Measurements from ENCODE around the gene TCEA2.
A peak's percentile ranks its signal among the peaks of the same experiment; 100 is the strongest.

TCEA2 gene

DNA sequence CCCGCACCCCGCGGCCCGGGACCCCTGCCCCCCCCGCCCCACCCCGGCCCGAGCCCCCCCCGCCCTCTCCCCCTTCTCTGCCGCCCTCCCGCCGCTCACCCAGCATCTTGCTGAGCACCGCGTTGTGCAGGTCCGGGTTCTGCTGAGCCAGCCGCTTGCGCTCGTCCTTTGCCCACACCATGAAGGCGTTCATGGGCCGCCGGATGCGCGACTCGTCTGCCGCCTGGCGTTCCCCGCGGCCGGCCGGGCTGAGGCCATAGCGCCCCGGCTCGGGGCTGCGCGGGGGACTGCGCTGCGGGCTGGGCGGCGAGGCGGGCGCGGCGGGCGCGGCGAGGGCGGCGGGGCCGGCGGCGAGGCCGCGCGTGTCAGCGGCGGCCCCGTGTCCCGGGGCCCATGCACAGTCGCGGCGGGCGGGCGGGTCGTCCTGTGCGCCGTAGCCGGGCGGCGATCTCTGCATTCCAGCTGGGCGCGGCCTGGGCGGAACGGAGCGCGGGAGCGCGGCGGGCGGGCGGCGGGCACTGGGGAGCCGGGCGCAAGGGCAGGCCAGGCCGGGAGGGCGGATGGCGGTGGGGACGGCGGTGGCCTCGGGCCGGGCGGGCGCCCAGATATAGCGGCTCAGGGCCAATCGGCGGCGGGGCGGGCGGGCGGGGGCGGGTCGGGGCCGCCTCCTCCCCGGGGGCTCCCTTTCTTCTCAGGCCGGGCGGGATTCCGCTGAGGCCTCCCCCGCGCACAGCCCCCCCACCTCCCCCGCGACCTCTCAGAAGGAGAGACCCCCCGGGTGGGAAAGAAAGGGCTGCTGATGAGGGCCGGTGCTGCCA lies 13.7 kb upstream of the TCEA2 start, which contains the start of gene SOX18:
Gene SOX18 (minus strand): TSS at position 580 of the 818 bp plus-strand sequence. CDS start 123 bp downstream, at position 457.
- DNase-seq (ENCODE audit: low read depth in 2 of 2), result no peak

DNA sequence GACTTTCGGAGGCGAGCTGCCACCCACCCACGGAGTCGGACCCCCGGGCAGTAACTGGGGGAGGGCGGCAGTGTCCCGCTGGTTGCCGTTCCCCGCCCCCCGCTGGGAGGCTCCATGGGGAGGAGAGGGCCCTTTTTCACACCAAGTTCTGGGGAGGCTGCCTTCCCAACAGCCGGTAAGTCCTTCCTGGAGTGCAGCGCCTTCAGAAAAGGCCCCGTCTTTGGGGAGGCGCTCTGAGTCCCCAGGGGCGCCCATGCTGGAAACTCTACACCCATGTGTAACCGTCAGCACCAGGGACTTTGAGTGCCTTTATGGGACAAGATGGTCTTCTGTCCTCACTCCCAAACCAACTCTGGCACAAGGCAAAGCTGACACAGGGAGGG lies 13.1 kb upstream of the TCEA2 start:
- no peak for DNase-seq (ENCODE audit: low read depth in 2 of 2)

DNA sequence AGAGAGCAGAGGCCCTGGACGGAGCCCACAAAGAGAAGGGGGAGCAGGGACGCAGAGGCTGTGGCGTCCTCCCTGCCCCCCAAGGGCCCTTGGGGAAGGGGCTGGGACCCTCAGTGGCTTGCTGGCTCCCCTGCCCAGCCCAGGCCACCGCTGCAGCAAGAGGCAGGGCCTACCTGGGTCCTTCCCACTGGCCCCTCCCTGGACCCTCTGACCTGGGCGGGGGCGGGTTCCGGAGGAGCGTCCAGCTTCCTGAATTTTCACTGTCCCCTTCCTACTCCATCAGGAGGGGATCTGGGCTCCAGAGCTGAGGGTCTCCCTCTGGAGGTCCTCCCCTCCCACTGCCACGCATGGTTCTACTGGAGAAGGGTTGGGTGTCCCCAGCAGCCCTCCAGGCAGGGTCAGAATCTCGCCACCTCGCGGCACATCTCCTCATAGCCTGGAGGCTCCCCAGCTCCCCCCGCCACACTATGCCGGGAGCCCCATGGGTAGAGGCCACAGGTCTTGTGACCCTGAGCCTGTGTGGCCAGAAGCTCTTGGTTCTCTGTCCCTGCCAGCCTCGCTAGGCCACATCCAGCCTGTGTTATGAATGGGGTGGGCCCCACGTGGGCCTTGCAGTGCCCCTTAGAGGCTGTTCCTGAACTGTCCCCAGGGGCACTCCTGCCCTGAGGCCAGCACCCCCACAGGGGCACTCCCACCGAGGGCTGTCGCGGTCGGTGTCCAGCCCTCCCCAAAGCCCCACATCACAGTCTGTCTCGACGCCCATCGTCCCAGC lies 12.6 kb upstream of the TCEA2 start:
- DNase-seq (ENCODE audit: low read depth in 2 of 2), result no peak

DNA sequence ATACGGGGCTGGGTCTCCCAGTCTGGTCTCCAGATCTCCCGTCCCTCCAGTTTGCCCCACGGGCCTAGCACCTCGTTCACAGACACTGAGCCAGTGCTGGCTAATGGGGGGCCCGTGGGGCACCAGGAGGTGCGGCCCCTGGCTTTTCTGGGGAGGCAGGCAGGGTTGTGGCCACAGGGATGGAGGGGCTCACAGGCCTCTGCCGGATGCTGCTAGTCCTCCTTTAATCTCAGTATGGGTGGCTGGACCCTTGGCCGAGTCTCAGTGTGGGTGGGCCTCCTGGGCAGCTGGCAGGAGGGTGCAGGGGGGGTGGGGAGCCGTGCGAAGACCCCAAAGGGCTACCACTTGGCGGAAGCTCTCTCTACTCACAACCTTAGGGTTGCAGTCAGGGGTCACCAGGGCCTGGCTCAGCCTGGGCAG lies 12.0 kb upstream of the TCEA2 start:
- DNase-seq (ENCODE audit: low read depth in 2 of 2), result no peak

DNA sequence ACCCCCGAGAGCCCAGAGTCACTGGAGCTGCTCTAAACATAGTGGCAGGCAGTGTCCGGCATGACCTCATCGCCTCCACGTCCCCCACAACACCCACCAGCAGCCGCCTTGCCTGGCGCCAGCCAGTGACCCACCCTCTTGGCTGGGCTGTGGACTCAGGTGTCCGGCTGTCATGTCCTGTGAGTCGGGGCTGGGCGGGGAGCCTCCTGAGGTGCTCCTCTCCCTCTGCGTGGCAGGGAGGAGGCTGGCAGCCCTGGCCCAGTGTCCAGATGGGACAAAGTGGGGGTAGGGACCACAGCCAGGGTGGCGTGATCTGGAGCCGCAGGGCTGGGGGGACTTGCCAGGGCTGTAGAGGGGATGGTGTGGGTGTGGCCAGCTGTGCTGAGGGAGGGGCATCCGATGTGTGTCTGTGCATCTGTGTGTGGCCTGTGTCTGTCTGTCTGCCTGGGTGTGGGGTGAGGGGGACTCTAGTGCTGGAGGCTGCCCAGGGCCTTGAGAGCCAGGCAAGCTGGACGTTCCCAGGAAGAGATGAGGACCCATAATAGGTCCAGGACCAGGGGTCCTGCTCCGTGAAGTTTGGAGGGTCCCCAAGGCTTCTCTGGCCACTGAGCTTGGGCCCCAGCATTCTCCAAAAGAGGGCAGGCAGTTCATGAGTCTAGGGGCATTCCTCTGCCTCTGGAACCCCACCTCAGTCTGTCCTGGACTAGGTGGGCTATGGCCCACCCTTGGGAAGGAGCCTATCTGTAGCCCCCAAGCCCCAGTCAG lies 11.3 kb upstream of the TCEA2 start:
- DNase-seq (ENCODE audit: low read depth in 2 of 2), result no peak

DNA sequence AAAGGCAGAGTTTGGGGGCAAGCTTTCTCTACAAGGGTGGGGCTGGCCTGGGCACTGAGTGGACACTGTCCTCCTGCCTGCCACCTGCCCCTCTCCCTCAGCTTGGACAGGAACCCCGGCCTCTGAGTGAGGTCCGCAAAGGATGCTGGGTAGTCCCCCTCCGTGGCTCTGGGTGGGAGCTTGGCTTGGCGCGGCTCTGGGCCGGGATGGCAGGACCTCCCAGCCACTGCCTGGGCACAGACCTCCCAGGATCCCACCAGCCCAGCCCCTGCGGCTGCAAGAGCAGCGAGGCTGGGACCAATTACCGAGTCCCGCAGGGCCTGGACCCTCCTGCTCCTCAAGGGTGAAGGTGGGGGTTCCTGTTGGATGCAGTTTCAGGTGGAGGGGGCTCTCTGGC lies 10.7 kb upstream of the TCEA2 start:
- no peak for DNase-seq (ENCODE audit: low read depth in 2 of 2)

DNA sequence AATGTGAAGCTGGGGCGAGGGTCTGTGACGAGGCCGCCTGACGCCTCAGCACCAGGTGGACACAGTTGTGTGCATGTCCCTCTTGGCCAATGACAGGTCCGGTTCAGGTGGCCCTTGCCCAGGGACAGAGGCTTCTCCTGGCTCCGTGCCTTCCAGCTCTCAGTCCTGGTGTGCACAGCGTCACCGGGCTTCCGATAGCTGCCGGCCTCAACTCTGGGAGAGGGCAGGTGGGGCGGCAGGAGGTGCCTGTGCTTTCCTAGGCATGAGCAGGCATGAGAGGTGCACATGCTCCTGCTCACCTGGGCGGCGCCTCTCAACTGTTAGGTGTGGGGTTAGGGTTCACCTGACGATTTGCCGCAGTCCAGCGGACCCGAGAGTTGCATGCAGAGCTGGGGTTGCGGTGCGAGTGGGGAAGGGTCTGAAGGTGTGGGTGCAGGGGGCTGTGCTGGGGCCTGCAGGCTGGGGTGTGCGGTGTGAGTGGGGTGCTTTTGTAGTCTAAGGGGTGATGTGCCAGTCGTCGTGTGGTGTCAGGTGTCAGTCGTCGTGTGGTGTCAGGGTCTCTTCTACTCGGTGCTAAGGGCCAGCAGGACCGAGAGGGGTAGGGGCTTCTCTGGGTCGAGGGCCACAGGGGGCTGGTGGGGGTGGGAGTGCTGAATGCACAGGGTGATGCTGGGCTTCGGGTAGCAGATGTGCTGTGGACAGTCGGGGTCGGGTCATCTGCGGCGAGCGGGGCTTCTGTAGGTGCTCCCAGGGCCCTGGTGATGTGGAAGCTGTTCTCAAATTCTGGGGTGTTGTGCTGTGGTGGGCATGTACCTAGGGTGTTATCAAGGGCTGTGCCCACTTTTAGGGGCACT lies 9.8 kb upstream of the TCEA2 start:
- no peak for DNase-seq (ENCODE audit: low read depth in 2 of 2)

DNA sequence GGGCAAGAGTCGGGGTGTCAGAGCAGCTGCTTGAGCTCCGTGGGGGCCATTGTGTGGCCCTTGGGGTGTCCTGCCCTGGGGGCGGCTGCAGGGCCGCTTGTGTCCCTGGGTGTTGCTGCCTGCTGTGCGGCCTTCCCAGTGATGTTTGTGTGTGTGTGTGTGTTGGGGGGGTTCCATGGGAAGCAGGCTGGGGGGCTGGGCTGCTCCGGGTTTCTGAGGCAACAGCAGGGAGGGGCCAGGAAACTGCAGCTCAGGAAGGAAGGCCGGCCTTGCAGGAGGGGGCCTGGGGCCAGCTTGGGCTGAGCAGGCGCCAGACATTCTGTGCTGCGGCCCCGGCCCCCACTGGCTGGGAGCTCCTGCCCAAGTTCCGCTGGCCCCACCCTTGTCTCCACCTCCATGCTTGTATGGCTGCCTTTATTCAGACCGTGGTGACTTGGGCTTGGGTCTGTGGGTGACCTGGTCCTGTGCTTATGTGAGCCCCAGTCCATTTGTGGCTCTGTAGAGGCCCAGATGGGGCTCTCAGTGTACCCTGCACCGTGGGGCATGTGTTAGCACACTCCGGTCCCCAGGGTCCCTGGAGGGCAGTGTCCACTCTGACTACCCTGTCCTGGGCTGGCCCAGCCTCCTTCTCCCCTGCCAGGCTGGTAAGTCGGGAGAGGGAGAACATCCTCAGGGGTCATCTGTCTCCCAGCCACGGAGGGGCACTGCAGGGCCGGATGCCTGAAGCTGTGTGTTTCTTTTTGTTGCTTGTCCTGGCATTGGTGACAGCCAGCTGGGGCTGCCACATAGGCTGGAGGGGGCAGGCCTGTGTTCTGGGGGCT lies 8.9 kb upstream of the TCEA2 start:
- no peak for DNase-seq (ENCODE audit: low read depth in 2 of 2)

DNA sequence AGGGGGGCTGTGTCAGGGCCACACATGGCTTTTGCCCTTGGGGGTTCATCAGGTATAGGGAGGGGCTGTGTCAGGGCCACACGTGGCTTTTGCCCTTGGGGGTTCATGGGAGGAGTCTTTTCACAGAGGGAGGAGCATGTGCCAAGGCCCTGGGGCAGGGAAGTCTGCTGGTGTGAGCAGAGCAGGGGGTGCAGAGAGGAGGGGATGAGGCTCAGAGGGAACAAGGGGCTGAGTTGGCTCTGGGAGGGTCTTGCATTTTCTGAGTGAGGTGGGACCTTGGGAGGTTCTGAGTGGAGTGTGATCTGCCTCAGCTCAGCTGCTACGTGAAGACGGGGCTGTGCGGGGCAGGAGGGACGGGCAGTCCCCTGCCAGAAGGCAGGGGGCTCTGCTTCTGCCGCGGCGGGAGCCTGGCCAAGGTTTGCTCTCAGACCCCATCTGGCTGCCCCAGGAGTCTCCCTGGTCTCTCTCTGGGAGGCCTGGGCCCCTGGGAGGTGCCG lies 7.6 kb upstream of the TCEA2 start:
- no peak for DNase-seq (ENCODE audit: low read depth in 2 of 2)

DNA sequence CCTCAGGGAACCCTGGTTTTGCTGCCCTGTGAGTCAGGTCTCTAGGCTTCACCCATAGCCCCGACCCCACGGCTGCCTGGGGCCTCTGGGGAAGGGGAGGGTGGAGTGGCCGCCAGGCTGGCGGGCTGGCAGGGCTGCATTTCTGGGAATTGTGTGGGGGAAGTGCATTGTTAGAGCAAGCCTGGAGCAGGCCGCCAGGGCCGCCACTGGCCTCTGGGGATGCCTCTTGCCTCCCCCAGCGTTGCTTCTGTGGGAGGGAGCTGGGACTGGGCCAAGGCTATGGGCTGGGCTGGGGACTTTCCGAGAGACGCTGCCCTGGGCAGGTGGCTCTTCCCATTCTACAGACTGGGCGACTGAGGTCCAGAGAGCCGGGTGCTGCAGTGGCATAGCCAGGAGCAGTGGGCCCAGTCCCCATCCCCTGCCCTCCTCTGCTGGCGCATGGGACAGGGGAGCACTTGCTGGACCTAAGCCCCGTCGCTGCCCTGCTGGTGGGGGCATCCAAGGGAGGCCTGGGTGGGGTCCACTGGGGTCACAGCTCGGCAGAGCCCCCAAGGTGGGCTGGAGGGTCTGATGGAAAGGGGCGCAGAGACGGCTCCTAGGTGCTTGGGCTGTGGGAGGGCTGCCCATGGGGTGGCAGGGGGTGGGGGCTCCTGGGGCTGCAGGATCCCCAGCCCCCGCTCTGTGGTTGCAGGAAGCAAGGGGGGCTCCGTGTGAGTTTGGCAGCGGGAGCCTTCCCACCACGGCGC lies 6.9 kb upstream of the TCEA2 start:
- DNase-seq (ENCODE audit: low read depth in 2 of 2), result no peak

DNA sequence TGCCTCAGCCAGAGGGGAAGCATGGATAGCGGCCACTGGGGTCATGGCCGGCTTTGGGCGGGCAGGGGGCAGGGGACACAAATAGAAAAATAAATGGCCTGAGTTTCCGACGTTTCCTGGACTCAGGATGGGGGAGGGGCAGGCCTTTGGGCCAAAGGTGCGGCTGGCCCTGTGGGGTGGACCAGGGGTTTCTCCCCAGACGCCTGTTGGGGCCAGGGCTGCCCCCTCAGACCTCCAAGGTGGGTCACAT lies 6.4 kb upstream of the TCEA2 start:
- DNase-seq (ENCODE audit: low read depth in 2 of 2), result no peak

DNA sequence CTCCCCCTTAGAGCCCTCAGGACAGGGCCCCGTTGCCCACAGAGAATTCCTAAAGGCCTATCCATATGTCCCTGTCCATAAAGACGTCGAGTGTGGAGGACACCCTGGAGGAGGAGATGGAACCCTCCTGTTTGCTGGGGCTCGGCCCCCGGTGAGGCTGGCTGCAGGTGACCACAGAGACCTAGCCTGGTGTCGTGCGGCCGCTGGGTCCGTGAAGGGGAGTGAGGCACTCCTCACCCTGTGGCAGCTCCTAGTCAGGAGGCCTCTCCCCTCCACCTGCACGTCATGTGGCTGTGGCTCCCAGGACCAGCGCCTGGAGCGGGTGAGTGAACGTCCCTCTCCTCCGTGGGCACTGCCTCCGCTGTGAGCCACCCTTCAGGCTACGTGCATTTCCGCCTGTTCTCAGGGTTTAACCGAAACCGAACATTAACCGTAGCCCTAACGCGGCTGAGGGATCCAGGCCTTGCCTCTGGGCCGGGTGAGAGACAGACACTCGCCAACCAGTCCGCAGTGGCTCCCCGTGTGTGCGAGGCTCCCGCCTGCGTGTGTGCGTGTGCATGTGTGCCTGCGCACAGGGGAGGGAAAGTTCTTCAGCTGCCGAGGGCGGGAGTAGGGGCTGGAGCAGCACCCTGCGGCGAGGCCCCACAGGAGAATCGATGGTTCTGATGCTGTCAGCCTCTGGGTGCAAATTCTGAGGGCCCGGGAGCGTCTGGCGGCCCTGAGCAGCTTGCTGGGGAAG lies 5.9 kb upstream of the TCEA2 start:
- DNase-seq (ENCODE audit: low read depth in 2 of 2), result no peak

DNA sequence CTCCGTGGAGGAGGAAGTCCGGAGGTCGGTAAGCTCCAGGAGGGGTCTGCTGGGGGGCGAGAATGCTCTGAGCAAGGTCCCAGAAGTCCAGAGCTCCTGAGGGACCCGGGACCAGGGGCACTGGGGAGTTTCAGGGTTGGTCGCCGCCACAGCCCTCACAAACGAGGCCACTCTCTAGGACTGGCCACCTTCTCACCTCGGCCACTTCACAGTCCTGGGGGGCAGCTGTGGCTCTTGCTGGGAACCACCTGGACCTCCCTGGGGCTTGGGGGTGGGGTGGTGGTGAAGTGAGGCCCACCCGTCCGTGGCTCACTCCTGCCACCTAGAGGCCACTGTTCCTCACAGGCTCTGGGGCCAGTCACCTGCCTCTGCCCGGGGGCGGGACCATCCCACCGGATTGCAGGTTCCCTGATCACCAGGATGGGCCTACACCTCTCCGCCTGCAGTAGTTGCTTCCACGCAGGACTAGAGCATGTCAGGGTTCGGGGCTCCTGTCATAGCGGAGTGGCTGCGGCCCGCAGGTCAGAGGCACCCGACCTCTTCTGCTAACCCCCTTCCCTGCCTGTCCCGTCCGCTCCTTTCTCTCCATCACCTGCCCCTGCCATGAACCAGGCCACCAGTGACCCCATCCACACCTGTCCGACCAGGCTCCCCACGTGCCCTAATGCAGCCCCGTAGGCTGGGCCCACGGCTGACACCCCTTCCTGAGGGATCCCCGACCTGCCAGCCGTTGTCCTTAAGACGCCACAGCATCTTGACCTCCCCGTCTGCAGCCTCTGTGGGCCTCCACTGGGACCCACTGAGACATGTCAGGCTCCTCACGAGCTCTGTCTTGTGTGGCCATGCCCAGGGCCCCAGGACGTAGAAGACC lies 5.1 kb upstream of the TCEA2 start:
- peak; percentile 50 to 73 for DNase-seq (ENCODE audit: low read depth in 2 of 2)

DNA sequence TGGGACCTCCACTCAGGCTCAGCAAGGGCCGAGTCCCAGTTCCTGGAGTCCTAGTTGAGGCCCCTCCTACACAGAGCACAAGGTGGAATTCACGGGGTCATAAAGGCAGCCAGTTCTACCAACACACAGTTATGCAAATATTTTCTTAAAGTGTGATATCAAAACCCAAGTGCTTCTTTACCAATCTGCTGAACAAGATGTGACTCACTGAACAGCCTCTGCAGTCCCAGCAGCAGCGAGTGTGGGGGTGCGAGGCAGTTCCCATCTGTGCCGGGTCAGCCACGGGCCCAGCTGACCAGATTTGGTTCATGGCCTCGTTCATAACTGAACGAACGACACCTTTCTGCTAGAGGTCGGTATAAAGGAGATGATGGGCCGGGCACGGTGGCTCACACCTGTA lies 4.5 kb upstream of the TCEA2 start:
- DNase-seq (ENCODE audit: low read depth in 2 of 2), result no peak

DNA sequence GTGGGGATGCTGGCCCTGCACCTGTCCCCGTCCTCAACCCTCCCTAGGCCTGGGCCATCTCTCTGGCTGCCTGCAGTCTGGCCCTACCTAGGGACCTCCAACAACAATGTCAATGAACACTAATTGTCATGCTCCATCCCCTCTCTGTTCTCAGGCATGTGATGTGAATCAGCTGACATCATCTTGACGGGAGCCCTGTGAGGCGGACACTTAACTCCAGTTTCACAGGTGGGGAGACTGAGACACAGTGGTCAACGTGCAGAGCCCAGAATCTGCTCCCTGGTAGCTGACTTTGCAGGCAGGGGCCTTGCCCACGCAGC lies 762 bp upstream of the TCEA2 start:
- DNase-seq (ENCODE audit: low read depth in 2 of 2), result no peak

DNA sequence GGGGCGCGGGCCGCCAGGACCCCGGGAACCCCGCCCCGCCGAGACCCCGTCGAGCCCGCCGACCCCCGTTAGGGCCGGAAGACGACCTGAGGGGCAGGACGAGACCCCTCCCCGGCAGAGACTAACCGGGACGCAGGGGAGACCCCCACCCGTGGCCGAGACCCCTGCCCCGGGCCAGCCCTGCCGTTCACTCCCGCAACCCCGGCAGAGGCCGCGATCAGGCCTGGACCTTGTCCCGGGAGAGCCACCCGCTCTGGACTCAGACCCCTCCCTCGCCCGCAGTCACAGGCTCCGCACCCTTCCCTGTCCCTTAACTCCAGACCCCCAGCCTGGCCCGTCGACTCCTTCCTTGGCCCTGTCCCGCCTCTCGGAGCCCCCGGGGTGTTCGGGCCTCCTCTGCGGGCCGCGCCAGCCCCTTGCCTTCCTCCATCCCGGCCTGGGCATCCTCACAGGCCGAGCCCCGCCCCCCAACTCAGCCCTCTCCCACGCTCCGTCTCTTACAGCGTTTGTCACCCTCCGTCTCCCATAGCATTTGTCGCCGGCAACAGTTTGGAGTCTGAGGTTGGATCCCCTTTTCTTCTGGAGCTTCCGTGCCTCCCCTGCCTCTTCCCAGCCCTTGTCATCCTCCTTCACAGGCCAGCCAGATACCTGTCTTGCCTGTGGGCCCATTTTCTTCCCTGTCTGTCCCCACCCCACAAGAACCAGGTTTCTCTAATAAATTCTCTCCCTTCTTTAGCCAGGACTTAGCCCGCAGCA lies 569 bp downstream of the TCEA2 start:
- no peak for DNase-seq (ENCODE audit: low read depth in 2 of 2)

DNA sequence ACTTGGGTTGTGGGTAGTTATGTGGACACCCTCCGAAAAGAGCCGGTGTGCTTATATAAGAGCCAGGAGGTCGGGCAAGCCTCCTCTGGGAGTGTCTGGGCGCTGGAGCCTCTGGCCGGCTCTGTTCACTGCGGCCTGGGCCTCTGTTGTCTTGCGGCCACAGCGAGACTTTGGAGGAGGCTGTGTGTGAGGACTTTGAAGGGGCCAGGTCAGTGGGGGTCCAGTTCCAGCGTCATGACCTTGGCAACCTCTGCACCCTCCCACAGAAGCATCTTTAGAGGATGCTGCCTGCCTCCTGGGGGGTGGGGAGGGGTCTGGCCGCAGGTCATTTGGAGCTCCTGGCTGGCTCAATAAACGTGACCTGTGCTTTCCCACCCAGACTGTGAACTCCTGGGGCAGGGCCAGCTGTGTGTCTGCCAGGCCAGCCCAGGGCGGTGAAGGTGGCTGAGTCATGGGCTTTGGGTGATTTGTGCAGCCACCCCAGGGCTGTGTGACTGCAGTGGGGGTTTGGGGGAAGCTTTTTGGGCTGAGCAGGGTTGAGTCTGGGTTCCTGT lies 1.2 kb downstream of the TCEA2 start:
- no peak for DNase-seq (ENCODE audit: low read depth in 2 of 2)
